ENCODE measurements around the gene TBC1D2B. TPM values are rescaled to one million over a fixed set of nuclear protein-coding genes. Genes with fewer than 3 reads are reported as not detected.

The TBC1D2B gene
- total and polyA plus RNA-seq, 2 donors (not counting 3 experiments of a cell fraction or from before 2014, with no cell fraction given) = 30.8 to 46.1 TPM

DNA sequence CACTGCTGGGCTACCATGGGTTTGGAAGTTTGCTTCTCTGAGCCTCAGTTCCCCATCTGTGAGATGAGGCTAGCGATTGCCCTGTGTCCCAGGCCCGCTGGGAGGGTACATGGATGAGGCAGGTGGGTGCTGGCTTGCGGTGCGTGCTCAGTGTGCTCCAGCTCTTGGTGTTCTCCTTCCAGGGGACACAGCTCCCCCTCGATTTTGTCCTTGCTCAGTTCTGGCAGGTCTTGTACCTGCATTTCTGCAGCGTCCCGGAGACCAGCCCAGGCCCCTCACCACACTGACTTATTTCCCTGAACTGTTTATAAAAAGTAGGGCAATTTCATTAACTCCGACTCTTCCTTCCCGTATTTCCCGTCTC, 95.4 kb downstream of the TBC1D2B start:
- DNase-seq (ENCODE audit: low read depth, low spot score) (no peak), FAIRE-seq (no peak)
- H3K4me1 ChIP-seq (ENCODE audit: control insufficient read depth, extremely low read depth, insufficient read depth, low read length) = no peaks in the 10 kb centered on the region
- H4K20me1 ChIP-seq (replicated peaks; ENCODE audit: control insufficient read depth, extremely low read depth, insufficient read depth, low read length) = no peaks in the 10 kb centered on the region
- H3K9me3 ChIP-seq (replicated peaks; ENCODE audit: control insufficient read depth, insufficient read depth, low read length) = no peaks in the 10 kb centered on the region
- H3K9ac ChIP-seq (replicated peaks; ENCODE audit: extremely low read depth, insufficient read depth, low read length) = no peak overlapping the region
- H2AFZ ChIP-seq (ENCODE audit: low read depth, low read length) = no peak overlapping the region
- dilution Hi-C loops (cut with MboI; ENCODE audit: extremely low pct_ligation_motif_present, low sequenced_read_pairs) = no loop called here
- no peak overlapping the region for H3K27ac ChIP-seq (ENCODE audit: insufficient read depth, low read depth, low read length)
- intact Hi-C loops (cut with micrococcal nuclease) = no loop called here
- H3K9me1 ChIP-seq (replicated peaks; ENCODE audit: control insufficient read depth, extremely low read depth, insufficient read depth, low read length) = no peaks in the 10 kb centered on the region
- POLR2A ChIA-PET = no interaction called here
- BruUV-seq (replicated peaks) = no TSS peak
- no peaks in the 10 kb centered on the region for H3K79me2 ChIP-seq (ENCODE audit: control insufficient read depth, insufficient read depth, low read length)
- no peak overlapping the region for H3K4me2 ChIP-seq (ENCODE audit: insufficient read depth, low read length)
- peaks cover 0 to 1% of the 10 kb centered on the region in 2 experiments for H3K27me3 ChIP-seq (ENCODE audit: control insufficient read depth in 2 of 2, insufficient read depth in 2 of 2, low read length in 2 of 2)
- CTCF ChIA-PET = interaction anchor here (3.1 kb wide), 1 partner anchor 126 kb away, joined by 11 read pairs; no protein-coding TSS in a partner anchor
- TF ChIP-seq EZH2 (IDR thresholded peaks at IDR 0.05; ENCODE audit: borderline replicate concordance, low read depth, low read length, severe bottlenecking) (no peak), POLR2AphosphoS5 (IDR thresholded peaks at IDR 0.05; ENCODE audit: insufficient read depth, low read depth, low read length) (no peak)
- H3K4me3 ChIP-seq (replicated peaks in 1 of 3; ENCODE audit: insufficient read depth in 1 of 3, low read depth in 1 of 3, low read length in 3 of 3) = no peak overlapping the region
- no peaks in the 10 kb centered on the region for H3K36me3 ChIP-seq (ENCODE audit: control insufficient read depth in 2 of 2, extremely low read depth in 1 of 2, insufficient read depth in 2 of 2, low read length in 2 of 2)

GRCh38 chr15:77981281-77982126, 96.0 kb downstream of the TBC1D2B start:
- no peaks in the 10 kb centered on the region for H3K9me1 ChIP-seq (replicated peaks; ENCODE audit: control insufficient read depth, extremely low read depth, insufficient read depth, low read length)
- no peak for TF ChIP-seq POLR2A (IDR thresholded peaks at IDR 0.05; ENCODE audit: low read depth, low read length)
- TF ChIP-seq MYC (IDR thresholded peaks at IDR 0.05; ENCODE audit: low read depth, low read length) = no peak
- TF ChIP-seq, protein P1, sequence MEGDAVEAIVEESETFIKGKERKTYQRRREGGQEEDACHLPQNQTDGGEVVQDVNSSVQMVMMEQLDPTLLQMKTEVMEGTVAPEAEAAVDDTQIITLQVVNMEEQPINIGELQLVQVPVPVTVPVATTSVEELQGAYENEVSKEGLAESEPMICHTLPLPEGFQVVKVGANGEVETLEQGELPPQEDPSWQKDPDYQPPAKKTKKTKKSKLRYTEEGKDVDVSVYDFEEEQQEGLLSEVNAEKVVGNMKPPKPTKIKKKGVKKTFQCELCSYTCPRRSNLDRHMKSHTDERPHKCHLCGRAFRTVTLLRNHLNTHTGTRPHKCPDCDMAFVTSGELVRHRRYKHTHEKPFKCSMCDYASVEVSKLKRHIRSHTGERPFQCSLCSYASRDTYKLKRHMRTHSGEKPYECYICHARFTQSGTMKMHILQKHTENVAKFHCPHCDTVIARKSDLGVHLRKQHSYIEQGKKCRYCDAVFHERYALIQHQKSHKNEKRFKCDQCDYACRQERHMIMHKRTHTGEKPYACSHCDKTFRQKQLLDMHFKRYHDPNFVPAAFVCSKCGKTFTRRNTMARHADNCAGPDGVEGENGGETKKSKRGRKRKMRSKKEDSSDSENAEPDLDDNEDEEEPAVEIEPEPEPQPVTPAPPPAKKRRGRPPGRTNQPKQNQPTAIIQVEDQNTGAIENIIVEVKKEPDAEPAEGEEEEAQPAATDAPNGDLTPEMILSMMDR (IDR thresholded peaks at IDR 0.05; ENCODE audit: extremely low read depth in 1 of 2, insufficient read depth in 1 of 2, low read depth in 1 of 2, low read length in 2 of 2) = no peak
- TF ChIP-seq POLR2AphosphoS5 (IDR thresholded peaks at IDR 0.05; ENCODE audit: insufficient read depth, low read depth, low read length) = no peak
- TF ChIP-seq, protein P2, sequence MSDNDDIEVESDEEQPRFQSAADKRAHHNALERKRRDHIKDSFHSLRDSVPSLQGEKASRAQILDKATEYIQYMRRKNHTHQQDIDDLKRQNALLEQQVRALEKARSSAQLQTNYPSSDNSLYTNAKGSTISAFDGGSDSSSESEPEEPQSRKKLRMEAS (IDR thresholded peaks at IDR 0.05; ENCODE audit: insufficient read depth, insufficient read length) = no peak
- no peak for TF ChIP-seq JUN (IDR thresholded peaks at IDR 0.05; ENCODE audit: borderline replicate concordance, insufficient read depth, insufficient read length, low read depth)
- no peak for TF ChIP-seq FOS (IDR thresholded peaks at IDR 0.05; ENCODE audit: borderline replicate concordance, insufficient read depth, low read length)
- no peak for TF ChIP-seq GATA2 (IDR thresholded peaks at IDR 0.05; ENCODE audit: insufficient read depth, insufficient read length, low read depth, low read length)
- TF ChIP-seq EZH2 (IDR thresholded peaks at IDR 0.05; ENCODE audit: borderline replicate concordance, low read depth, low read length, severe bottlenecking) = no peak
- H3K27me3 ChIP-seq (ENCODE audit: control insufficient read depth in 2 of 2, insufficient read depth in 2 of 2, low read length in 2 of 2) = peaks cover 0 to 1% of the 10 kb centered on the region in 2 experiments
- dilution Hi-C loops (cut with MboI; ENCODE audit: extremely low pct_ligation_motif_present, low sequenced_read_pairs) (no loop called here), intact Hi-C loops (cut with micrococcal nuclease) (no loop called here)
- no peaks in the 10 kb centered on the region for H4K20me1 ChIP-seq (replicated peaks; ENCODE audit: control insufficient read depth, extremely low read depth, insufficient read depth, low read length)
- no peak overlapping the region for H3K4me3 ChIP-seq (replicated peaks in 1 of 3; ENCODE audit: insufficient read depth in 1 of 3, low read depth in 1 of 3, low read length in 3 of 3)
- ChIA-PET CTCF (interaction anchor here (3.1 kb wide), 1 partner anchor 127 kb away, joined by 11 read pairs; no protein-coding TSS in a partner anchor), POLR2A (no interaction called here)
- H3K4me1 ChIP-seq (ENCODE audit: control insufficient read depth, extremely low read depth, insufficient read depth, low read length) = no peaks in the 10 kb centered on the region
- H3K4me2 ChIP-seq (ENCODE audit: insufficient read depth, low read length) = no peak overlapping the region
- H3K9me3 ChIP-seq (replicated peaks; ENCODE audit: control insufficient read depth, insufficient read depth, low read length) = no peaks in the 10 kb centered on the region
- no peak overlapping the region for H3K27ac ChIP-seq (ENCODE audit: insufficient read depth, low read depth, low read length)
- H3K9ac ChIP-seq (replicated peaks; ENCODE audit: extremely low read depth, insufficient read depth, low read length) = no peak overlapping the region
- BruUV-seq (replicated peaks) = no TSS peak
- DNase-seq (ENCODE audit: low read depth, low spot score) (no peak), FAIRE-seq (no peak)
- H3K79me2 ChIP-seq (ENCODE audit: control insufficient read depth, insufficient read depth, low read length) = no peaks in the 10 kb centered on the region
- H3K36me3 ChIP-seq (ENCODE audit: control insufficient read depth in 2 of 2, extremely low read depth in 1 of 2, insufficient read depth in 2 of 2, low read length in 2 of 2) = no peaks in the 10 kb centered on the region
- H2AFZ ChIP-seq (ENCODE audit: low read depth, low read length) = no peak overlapping the region

All from endothelial cell of umbilical vein (primary cell).